VCaP (cell line): ENCODE data around the gene PRKG1.
"Not testable (repeated sequence)": the region's sequence is repeated elsewhere in the genome, so short reads cannot be mapped to it uniquely, and the experiment has no call there.

ENCODE experiments used
- H3K27ac ChIP-seq: fragments of 450-650 bp; 2 replicates; pipeline ENCODE4 v1.5.1; 2017
- TF ChIP-seq, protein P1 (sequence below): fragments of 450-650 bp; conservative IDR thresholded peaks from 2 replicates; pipeline ENCODE4 v1.5.1; 2017; ENCODE audit warnings: mild to moderate bottlenecking, moderate library complexity

PRKG1 gene

DNA sequence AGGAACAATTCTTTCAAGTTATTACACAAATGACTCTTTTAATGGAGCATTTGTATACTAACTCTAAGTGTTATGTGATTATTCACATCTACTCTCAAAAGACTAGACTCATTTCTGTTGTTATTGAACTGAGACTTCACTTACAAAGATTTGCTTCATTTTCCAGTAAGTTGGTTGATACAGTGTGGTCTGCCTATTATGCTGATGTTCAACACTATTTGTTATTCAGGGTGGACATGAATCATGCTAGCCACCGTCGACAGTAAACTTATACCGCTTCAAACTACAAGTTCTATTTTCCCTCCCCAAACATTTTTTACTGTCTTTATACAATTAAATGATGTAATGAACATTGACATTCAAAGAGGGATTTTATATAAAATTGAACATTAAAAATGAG, 84.5 kb downstream of the PRKG1 start:
- TF ChIP-seq, protein P1, sequence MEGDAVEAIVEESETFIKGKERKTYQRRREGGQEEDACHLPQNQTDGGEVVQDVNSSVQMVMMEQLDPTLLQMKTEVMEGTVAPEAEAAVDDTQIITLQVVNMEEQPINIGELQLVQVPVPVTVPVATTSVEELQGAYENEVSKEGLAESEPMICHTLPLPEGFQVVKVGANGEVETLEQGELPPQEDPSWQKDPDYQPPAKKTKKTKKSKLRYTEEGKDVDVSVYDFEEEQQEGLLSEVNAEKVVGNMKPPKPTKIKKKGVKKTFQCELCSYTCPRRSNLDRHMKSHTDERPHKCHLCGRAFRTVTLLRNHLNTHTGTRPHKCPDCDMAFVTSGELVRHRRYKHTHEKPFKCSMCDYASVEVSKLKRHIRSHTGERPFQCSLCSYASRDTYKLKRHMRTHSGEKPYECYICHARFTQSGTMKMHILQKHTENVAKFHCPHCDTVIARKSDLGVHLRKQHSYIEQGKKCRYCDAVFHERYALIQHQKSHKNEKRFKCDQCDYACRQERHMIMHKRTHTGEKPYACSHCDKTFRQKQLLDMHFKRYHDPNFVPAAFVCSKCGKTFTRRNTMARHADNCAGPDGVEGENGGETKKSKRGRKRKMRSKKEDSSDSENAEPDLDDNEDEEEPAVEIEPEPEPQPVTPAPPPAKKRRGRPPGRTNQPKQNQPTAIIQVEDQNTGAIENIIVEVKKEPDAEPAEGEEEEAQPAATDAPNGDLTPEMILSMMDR = no peak
- no peak overlapping the region for H3K27ac ChIP-seq

DNA sequence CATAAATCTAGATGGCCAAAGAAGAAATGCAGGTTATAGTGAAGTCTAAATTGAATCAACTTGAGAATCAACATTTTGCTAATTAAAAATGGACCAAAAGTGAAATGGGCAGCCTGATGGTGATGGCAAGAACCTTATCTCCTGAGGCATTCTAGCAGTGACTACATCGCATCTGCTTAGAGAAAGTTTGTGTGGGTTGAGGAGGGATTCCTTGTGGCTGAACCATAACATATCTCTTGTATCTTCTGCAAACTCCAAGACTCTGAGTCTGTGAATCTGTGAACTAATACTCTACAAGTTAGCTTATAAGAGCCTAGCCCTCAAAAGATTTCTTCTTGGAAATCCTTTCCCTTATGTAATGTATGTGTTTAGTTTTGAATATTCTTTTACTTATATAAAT, 85.6 kb downstream of the PRKG1 start:
- TF ChIP-seq, protein P1 = no peak

DNA sequence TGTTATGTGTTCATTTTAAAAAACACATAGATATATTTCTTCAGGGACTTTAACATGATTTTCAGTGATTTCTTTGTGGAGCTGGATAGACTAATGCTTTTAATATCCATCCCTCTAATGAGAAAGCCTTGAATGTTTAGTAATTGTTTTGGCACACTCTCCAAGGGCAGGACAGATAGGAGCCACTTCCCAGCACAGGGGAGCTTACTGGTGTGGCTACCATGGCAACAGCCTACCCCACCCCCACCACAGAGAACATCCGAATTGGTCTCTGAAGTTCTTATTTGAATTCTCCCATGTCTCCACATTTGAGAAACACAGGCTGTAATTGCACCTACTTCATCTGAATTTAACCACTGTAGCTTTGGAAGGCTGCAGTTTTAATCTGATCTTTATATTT, 87.7 kb downstream of the PRKG1 start:
- TF ChIP-seq, protein P1 = no peak
- H3K27ac ChIP-seq = no peak overlapping the region

More for the DNA sequence above, 85.6 kb downstream of the PRKG1 start:
- H3K27ac ChIP-seq = no peak overlapping the region

DNA sequence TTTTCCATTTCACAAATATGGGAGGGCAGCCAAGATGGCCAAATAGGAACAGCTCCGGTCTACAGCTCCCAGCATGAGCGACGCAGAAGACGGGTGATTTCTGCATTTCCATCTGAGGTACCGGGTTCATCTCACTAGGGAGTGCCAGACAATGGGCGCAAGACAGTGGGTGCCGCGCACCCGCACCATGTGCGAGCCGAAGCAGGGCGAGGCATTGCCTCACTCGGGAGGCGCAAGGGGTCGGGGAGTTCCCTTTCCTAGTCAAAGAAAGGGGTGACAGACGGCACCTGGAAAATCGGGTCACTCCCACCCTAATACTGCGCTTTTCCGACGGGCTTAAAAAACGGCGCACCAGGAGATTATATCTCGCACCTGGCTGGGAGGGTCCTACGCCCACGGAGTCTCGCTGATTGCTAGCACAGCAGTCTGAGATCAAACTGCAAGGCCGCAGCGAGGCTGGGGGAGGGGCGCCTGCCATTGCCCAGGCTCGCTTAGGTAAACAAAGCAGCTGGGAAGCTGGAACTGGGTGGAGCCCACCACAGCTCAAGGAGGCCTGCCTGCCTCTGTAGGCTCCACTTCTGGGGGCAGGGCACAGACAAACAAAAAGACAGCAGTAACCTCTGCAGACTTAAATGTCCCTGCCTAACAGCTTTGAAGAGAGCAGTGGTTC, 89.2 kb downstream of the PRKG1 start:
- H3K27ac ChIP-seq = not testable (repeated sequence)

DNA sequence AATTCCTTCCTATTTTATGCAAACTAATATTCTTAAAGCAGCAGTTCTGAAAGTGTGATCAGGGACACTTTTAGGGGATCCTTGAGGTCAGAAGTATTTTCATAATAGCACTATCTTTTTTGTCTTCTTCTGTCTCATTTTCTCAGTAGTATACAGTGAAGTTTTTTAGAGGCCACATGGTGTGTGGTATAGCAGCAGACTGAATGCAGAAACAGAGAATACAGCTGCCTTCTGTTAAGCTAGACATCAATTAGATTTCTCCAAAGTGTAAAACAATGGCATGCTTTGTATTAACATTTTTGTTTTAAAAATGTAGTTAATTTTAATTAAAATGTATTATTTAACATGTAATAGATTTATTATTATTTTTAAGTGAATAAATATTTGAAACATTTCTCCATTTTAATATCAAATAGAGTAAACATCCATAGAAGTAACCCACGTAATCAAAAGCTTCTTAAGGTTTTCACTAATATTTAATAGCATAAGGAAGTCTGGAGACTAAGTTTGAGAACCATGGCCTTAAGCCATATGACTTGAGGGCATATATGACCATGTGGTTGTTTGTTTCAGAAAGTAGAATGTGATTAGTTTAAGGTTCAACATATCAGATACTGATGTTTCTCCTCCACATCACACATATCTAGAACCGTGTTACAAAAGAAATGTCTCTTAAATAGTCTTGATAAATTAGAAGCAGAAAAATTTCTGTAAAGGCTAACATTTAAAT, 94.0 kb downstream of the PRKG1 start:
- H3K27ac ChIP-seq = no peak overlapping the region
- TF ChIP-seq, protein P1 = no peak

DNA sequence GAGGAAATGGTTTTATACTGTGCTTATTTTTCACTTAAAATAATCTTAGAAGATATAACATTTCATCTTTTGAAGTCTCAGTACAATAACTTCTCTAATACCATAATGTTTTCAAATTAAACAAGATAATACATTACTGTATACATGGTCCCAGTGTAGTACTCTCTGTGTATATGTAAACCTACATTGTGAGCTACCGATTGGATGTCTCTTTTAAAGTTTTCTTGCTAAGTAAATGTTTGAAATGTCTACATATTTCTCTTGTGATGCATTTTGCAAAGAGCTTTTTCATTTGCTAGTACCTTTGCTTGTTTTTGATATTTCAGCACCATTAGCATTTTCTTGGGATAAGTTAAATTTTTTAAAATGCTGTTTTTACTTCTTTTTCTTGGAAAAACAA, 94.8 kb downstream of the PRKG1 start:
- TF ChIP-seq, protein P1 = no peak

DNA sequence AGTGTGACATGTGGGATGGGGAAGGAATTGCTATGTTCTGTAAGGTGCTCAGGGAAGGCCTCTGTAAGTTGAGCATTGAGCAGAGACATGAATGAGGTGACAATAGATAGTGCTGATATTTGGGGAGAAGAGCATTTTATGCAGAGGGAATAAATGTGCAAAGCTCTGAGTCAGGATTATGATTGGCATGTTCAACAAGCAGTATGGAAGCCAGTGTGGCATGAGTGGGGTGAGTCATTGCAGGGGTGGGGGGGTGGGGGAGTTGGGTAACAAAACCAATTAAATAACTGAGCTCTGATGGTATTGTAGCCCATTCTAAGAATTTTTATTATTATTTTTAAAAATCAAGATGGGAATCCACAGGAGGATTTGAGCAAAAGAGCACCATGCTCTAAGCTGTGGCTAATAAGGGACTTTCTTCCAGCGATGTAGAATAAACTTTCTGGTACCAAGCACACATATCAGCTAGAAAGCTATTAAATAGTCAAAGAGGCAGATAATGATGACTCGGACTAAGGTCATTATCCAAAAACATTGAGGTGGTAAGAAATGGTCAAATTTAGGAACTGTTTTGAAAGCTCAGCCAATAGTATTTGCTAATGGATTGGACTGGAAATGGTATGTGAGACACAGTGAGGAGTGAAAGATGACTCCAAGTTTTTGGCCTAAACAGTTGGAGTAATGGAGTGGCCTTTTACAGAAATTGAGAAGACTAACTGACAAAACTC, 96.4 kb downstream of the PRKG1 start:
- TF ChIP-seq, protein P1 = no peak

More for the DNA sequence above, 94.8 kb downstream of the PRKG1 start:
- no peak overlapping the region for H3K27ac ChIP-seq

More for the DNA sequence above, 96.4 kb downstream of the PRKG1 start:
- no peak overlapping the region for H3K27ac ChIP-seq
